Measurements from ENCODE around the gene CCNF. TPM values are rescaled to one million over a fixed set of nuclear protein-coding genes. Genes with fewer than 3 reads are reported as not detected.

Gene CCNF
- total RNA-seq, 1 donor from 2014 or later = 41.6 TPM

- Mint-ChIP-seq H3K9me3 (no peaks in the 10 kb centered on the region), H3K4me1 (no peaks in the 10 kb centered on the region), H3K27ac (no peak overlapping the region), H3K36me3 (peaks cover 23% of the 10 kb centered on the region), H3K4me3 (no peak overlapping the region), H3K27me3 (ENCODE audit: insufficient read depth, low read depth) (peaks cover 3% of the 10 kb centered on the region)
- Histone ChIP-seq H3F3A (ENCODE audit: low read depth) (peaks cover 12% of the 10 kb centered on the region), H3K9ac (no peak overlapping the region), H3K4me2 (no peak overlapping the region), H3K79me2 (ENCODE audit: low read depth) (no peaks in the 10 kb centered on the region), H3K9me3 (ENCODE audit: low read depth) (no peaks in the 10 kb centered on the region), H3K4me3 (no peak overlapping the region), H3K27ac (no peak overlapping the region), H2AFZ (replicated peaks) (no peak overlapping the region), H3K27me3 (no peaks in the 10 kb centered on the region), H3K36me3 (no peaks in the 10 kb centered on the region), H3K4me1 (no peaks in the 10 kb centered on the region), H4K20me1 (ENCODE audit: low read depth) (peaks cover 11% of the 10 kb centered on the region)
- TF ChIP-seq EZH2 (IDR thresholded peaks at IDR 0.05) = no peak
- no peak for TF ChIP-seq EZH2phosphoT487 (IDR thresholded peaks at IDR 0.05)
- no peak for TF ChIP-seq CTCF (IDR thresholded peaks at IDR 0.05)
- DNase-seq (ENCODE audit: low spot score) = no peak
Observed at GRCh38 chr16:2443555-2443954, 14.3 kb downstream of the CCNF start.

- no peak overlapping the region for H2AFZ ChIP-seq (replicated peaks)
- peaks cover 29% of the 10 kb centered on the region for H3K36me3 Mint-ChIP-seq
- H3K9me3 Mint-ChIP-seq = no peaks in the 10 kb centered on the region
Observed at GRCh38 chr16:2447920-2448583, 18.8 kb downstream of the CCNF start.

GRCh38 chr16:2449118-2449517 is 19.9 kb downstream of the CCNF start:
- H3K27ac ChIP-seq = no peak overlapping the region
- H3F3A ChIP-seq (ENCODE audit: low read depth) = no peaks in the 10 kb centered on the region
- H3K9me3 Mint-ChIP-seq = no peaks in the 10 kb centered on the region
- no peaks in the 10 kb centered on the region for H3K36me3 ChIP-seq
- H3K27me3 ChIP-seq = no peaks in the 10 kb centered on the region
- H3K27ac Mint-ChIP-seq = no peak overlapping the region
- no peak overlapping the region for H2AFZ ChIP-seq (replicated peaks)
- H3K9ac ChIP-seq = no peak overlapping the region
- peaks cover 19% of the 10 kb centered on the region for H4K20me1 ChIP-seq (ENCODE audit: low read depth)
- no peak overlapping the region for H3K4me2 ChIP-seq
- H3K36me3 Mint-ChIP-seq = peaks cover 31% of the 10 kb centered on the region
- no peak for DNase-seq (ENCODE audit: low spot score)
- H3K79me2 ChIP-seq (ENCODE audit: low read depth) = no peaks in the 10 kb centered on the region
- no peaks in the 10 kb centered on the region for H3K4me1 Mint-ChIP-seq
- H3K4me1 ChIP-seq = no peaks in the 10 kb centered on the region
- H3K27me3 Mint-ChIP-seq (ENCODE audit: insufficient read depth, low read depth) = peaks cover 6% of the 10 kb centered on the region
- H3K4me3 Mint-ChIP-seq = no peak overlapping the region
- TF ChIP-seq EZH2 (IDR thresholded peaks at IDR 0.05) (no peak), EZH2phosphoT487 (IDR thresholded peaks at IDR 0.05) (no peak), CTCF (IDR thresholded peaks at IDR 0.05) (no peak)
- H3K9me3 ChIP-seq (ENCODE audit: low read depth) = no peaks in the 10 kb centered on the region
- no peak overlapping the region for H3K4me3 ChIP-seq

More at GRCh38 chr16:2447920-2448583, 18.8 kb downstream of the CCNF start:
- no peak for DNase-seq (ENCODE audit: low spot score)
- Histone ChIP-seq H4K20me1 (ENCODE audit: low read depth) (peaks cover 20% of the 10 kb centered on the region), H3K27me3 (no peaks in the 10 kb centered on the region), H3F3A (ENCODE audit: low read depth) (peaks cover 6% of the 10 kb centered on the region), H3K36me3 (no peaks in the 10 kb centered on the region), H3K9me3 (ENCODE audit: low read depth) (no peaks in the 10 kb centered on the region), H3K9ac (no peak overlapping the region), H3K4me2 (no peak overlapping the region), H3K79me2 (ENCODE audit: low read depth) (no peaks in the 10 kb centered on the region), H3K27ac (no peak overlapping the region), H3K4me1 (no peaks in the 10 kb centered on the region), H3K4me3 (no peak overlapping the region)
- Mint-ChIP-seq H3K27ac (no peak overlapping the region), H3K4me3 (no peak overlapping the region), H3K27me3 (ENCODE audit: insufficient read depth, low read depth) (peaks cover 3% of the 10 kb centered on the region), H3K4me1 (no peaks in the 10 kb centered on the region)
- TF ChIP-seq CTCF (IDR thresholded peaks at IDR 0.05) (no peak), EZH2 (IDR thresholded peaks at IDR 0.05) (no peak), EZH2phosphoT487 (IDR thresholded peaks at IDR 0.05) (no peak)
